ENCODE results near the gene GPR161. TPM values are rescaled to one million over a fixed set of nuclear protein-coding genes. Genes with fewer than 3 reads are reported as not detected.
A peak's percentile ranks its signal among the peaks of the same experiment; 100 is the strongest.

The GPR161 gene
- total and polyA plus RNA-seq, 2 donors = 13.6 to 20.5 TPM

DNA sequence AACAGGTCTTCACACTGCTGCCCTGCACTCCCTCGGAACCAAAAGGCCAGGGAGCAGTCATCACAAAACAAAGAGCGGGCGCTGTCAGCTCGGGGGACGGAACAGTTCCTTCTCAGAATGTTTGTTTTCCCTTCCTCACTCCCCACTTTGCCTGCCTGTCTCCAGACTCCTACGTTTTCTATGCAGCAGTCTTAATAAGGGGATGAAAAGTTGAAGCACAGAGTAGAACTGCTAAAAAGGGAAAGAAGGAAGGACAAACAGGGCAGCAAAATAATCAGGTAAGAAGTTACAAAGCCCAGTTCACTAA, 738 bp upstream of the GPR161 start:
- Histone ChIP-seq H3K36me3 (ENCODE audit: insufficient read depth) (no peaks in the 10 kb centered on the region), H3K27ac (ENCODE audit: low read depth) (peak overlapping the region; percentile 82), H3K4me1 (ENCODE audit: insufficient read depth) (no peaks in the 10 kb centered on the region), H3K4me3 (ENCODE audit: low read depth, low read length) (peak overlapping the region; percentile 67)
- DNase-seq (ENCODE audit: extremely low spot score) = no peak
- WGBS = 5% methylated on average over 6 of the region's 6 CpGs

DNA sequence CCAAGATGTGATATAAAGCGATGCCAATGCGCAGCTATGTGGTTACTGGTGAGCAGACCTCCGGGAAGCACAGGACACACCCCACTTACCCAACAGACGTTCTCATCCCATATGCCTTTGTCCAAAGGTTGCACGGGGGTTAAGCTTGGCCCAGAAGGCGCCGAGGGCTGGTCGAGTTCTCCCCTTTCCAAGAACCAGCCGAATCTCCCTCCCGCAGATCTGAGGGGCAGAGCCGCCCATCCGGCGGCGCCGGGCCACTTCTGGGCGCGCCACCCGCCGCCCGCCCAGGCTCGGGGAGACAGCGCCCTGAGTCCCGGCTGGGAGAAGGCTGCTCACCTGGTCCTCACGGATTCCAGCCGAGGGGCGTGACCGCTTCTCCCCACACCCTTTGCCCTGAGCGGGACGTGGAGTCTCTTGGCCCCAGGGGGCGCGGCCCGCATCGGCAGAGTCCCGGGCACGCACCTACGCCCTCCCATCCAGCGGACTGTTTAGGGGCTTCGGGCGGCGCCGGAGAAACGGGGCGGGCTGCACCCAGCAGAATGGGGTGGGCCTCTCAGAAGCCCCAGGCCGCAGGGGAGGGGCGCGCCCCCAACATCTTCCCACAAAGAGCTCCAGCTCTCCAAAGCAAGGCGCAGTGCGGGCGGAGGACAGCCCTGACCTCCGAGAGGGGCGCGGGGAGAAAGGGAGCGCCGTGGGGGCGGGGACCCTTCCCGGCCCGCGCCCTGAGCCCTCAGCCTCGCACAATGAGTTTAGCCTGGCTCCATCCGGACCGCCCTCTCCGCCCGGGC, 615 bp downstream of the GPR161 start:
- Histone ChIP-seq H3K4me3 (ENCODE audit: low read depth, low read length) (peak overlapping the region; percentile 67), H3K36me3 (ENCODE audit: insufficient read depth) (no peaks in the 10 kb centered on the region), H3K4me1 (ENCODE audit: insufficient read depth) (no peaks in the 10 kb centered on the region), H3K27ac (ENCODE audit: low read depth) (peak overlapping the region; percentile 54)
- no peak for DNase-seq (ENCODE audit: extremely low spot score)
- WGBS = under 1% methylated on average over 62 of the region's 63 CpGs

DNA sequence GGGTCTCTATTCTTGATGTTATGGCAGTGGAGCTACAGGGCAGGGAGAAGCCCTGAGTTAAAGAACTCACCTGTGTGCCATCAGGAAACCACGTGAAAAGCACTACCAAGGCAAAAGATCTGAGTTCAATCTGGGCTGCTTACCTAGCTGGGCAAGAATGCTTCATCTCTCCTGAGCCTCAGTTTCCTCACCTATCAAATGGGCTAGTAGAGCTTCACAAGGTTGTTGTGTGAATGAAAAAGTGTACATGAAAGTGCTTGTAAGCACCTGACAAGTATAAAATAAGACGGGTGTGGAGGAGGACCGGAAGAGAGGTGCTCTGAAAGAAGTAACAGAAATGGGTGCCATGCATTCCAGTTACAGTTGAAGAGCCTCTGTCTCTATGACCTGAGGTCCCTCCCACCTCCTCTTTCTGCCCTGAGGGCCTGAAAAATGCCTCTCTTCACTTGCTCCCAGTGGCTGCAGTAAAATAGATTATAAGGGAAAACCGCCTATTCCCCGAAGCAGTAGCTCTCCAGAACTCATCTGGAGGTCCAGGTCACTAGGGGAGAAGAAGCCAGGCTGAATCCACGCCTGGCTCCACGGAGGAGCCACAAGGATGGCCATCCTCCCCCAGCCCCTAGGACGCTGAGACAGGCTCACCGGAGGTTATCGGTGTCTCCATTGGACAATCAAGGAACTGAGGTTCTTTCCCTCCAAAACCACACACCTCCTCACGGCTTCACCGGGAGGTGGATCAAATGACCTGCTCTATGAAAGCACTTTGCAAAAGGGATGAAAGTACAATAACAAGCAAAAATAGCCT, 1.4 kb downstream of the GPR161 start:
- Histone ChIP-seq H3K4me1 (ENCODE audit: insufficient read depth) (no peaks in the 10 kb centered on the region), H3K36me3 (ENCODE audit: insufficient read depth) (no peaks in the 10 kb centered on the region), H3K4me3 (ENCODE audit: low read depth, low read length) (peak overlapping the region; percentile 67), H3K27ac (ENCODE audit: low read depth) (no peak overlapping the region)
- no peak for DNase-seq (ENCODE audit: extremely low spot score)
- WGBS = 32% methylated on average over 12 of the region's 12 CpGs

DNA sequence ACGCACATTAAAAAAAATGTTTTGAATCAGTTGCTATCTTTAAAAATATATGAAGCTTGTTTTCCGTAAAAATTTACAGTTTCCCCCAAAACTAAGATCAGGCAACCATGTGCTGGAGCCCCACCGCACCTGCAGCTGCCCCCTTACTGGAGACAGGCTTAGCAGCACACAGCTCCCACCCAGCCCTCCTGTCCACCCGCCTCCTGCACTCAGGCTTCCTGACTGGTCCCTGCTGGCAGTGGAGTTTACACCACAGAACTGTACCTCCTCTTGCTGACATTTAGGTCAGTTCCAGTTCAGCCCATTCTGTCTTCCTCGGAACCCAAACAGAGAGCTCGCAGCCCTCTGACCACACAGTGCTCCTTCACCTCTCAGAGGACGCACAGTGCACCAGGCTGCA, 2.1 kb downstream of the GPR161 start:
- no peak for DNase-seq (ENCODE audit: extremely low spot score)
- no peak overlapping the region for H3K27ac ChIP-seq (ENCODE audit: low read depth)
- 79% methylated on average over 7 of the region's 7 CpGs for WGBS
- no peaks in the 10 kb centered on the region for H3K4me1 ChIP-seq (ENCODE audit: insufficient read depth)
- no peak overlapping the region for H3K4me3 ChIP-seq (ENCODE audit: low read depth, low read length)
- no peaks in the 10 kb centered on the region for H3K36me3 ChIP-seq (ENCODE audit: insufficient read depth)

DNA sequence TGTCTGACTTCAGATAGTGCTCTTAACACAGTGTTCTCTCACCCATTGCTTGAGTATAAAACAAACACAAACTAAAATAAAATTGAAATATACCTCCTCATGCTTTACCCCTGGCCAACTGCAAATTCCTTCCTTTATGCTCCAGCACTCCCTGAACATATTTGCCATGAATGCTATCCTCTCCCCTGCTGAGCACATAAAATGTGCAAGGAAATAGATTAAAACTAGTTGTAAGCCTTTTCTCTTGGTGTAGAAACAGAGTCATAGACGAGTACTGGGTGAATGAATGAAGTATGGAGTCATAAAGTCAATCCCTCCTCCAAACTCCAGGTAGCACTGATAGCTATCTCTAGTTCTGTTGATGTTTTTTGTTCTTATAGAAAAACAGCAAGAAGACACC, 2.6 kb downstream of the GPR161 start:
- H3K4me1 ChIP-seq (ENCODE audit: insufficient read depth) = no peaks in the 10 kb centered on the region
- H3K27ac ChIP-seq (ENCODE audit: low read depth) = no peak overlapping the region
- WGBS = 59% methylated on average over 1 of the region's 1 CpG
- no peaks in the 10 kb centered on the region for H3K36me3 ChIP-seq (ENCODE audit: insufficient read depth)
- H3K4me3 ChIP-seq (ENCODE audit: low read depth, low read length) = no peak overlapping the region
- no peak for DNase-seq (ENCODE audit: extremely low spot score)

DNA sequence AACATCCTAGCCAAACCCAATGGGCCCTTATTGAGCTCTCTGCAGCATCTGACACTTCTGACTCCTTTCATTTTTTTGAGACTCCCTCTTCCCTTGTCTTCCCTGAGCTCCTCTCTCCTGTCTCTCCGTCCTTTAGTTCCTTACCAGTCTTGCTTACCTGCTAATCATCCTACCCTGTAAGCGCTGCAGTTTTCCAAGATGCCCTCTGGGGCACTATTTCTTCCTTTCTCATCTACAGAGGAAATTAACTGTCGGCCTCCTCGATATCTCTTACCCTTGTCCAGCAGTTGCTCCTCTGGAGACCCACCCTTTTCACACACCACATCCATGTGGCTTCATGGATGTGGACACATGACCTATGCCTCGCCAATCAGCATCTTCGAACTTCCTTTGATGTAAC, 6.8 kb downstream of the GPR161 start:
- no peaks in the 10 kb centered on the region for H3K36me3 ChIP-seq (ENCODE audit: insufficient read depth)
- H3K4me3 ChIP-seq (ENCODE audit: low read depth, low read length) = no peak overlapping the region
- no peak for DNase-seq (ENCODE audit: extremely low spot score)
- no peaks in the 10 kb centered on the region for H3K4me1 ChIP-seq (ENCODE audit: insufficient read depth)
- 94% methylated on average over 6 of the region's 6 CpGs for WGBS
- H3K27ac ChIP-seq (ENCODE audit: low read depth) = no peak overlapping the region

DNA sequence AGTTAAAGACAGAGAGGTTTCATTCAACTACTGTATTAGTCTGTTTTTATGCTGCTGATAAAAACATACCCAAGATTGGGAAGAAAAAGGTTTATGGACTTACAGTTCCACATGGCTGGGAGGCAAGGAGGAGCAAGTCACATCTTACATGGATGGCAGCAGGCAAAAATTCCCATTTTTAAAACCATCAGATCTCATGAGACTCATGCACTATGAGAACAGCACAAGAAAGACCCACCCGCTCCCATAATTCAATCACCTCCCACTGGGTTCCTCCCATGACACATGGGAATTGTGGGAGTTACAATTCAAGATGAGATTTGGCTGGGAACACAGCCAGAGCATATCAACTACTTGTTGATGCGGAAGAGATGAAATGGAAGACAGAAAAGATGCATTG, 9.2 kb downstream of the GPR161 start:
- WGBS = 94% methylated on average over 2 of the region's 2 CpGs
- no peak for DNase-seq (ENCODE audit: extremely low spot score)

DNA sequence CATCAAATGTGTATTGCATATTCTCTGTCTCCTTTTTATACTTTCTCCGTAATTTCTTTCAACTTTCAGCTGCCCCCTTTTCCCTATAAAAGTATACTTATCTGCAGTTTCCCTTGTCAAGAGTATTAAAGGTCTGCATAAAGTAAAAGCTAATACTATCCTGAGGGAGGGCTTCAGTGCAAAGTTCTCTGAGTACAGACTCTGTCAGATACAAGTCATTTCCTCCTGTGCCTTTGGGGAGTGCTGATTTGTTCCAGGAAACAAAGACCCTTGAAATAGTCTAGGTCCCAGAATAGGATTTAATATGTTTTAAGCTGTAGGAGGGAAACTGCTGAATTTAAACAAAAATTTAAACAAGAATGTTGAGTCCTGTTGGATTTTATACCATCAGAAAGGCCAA, 11.7 kb downstream of the GPR161 start:
- 81% methylated on average over 1 of the region's 1 CpG for WGBS
- no peak for DNase-seq (ENCODE audit: extremely low spot score)
- H3K36me3 ChIP-seq (ENCODE audit: insufficient read depth) = no peaks in the 10 kb centered on the region
- H3K4me1 ChIP-seq (ENCODE audit: insufficient read depth) = no peaks in the 10 kb centered on the region
- no peak overlapping the region for H3K27ac ChIP-seq (ENCODE audit: low read depth)
- H3K4me3 ChIP-seq (ENCODE audit: low read depth, low read length) = no peak overlapping the region

More for the DNA sequence above, 9.2 kb downstream of the GPR161 start:
- Histone ChIP-seq H3K4me1 (ENCODE audit: insufficient read depth) (no peaks in the 10 kb centered on the region), H3K36me3 (ENCODE audit: insufficient read depth) (no peaks in the 10 kb centered on the region), H3K4me3 (ENCODE audit: low read depth, low read length) (no peak overlapping the region), H3K27ac (ENCODE audit: low read depth) (no peak overlapping the region)

DNA sequence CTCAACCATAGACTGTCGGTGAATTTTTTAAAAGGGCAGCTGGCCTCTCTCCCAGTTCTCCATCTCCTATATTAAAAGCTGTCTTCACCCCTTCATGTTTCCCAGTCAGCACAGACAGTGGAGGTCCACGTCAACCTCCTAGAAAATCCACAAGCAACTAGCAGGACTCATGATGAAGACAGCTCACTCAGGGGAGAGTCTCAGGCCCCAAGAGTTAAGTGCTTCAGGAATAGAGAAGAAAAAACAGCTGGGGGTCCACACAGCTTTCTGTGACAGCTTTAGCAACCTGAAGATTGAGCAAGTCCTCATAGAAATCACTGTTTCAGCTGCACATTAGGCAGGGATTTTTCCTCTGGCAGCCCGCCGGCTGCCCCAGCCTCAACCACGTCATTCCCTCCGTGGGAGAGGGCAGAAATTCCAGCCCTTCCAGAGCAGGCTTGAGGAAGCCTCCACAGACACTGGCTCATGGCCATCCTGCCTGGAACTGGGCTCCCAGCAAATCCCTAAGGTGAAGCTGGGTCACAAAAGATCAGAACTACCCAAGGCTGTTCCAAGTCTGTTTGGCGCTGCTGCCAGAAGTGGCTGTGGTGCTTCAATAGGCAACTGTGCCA, 15.2 kb downstream of the GPR161 start:
- Histone ChIP-seq H3K27ac (ENCODE audit: low read depth) (no peak overlapping the region), H3K36me3 (ENCODE audit: insufficient read depth) (no peaks in the 10 kb centered on the region), H3K4me3 (ENCODE audit: low read depth, low read length) (no peak overlapping the region), H3K4me1 (ENCODE audit: insufficient read depth) (no peaks in the 10 kb centered on the region)
- DNase-seq (ENCODE audit: extremely low spot score) = no peak
- WGBS = 19% methylated on average over 7 of the region's 7 CpGs

DNA sequence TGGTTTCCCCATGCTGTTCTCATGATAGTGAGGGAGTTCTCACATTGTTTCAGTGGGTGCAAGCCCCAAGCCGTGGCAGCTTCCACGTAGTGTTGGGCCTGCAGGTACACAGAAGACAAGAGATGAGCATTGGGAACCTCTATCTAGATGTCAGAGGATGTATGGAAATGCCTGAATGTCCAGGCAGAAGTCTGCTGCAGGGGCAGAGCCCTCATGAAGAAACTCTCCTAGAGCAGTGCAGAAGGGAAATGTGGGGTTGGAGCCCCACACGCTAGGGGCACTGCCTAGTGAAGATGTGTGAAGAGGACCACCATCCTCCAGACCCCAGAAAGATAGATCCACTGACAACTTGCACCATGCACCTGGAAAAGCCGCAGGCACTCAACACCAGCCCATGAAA, 17.0 kb downstream of the GPR161 start:
- H3K4me1 ChIP-seq (ENCODE audit: insufficient read depth) = no peaks in the 10 kb centered on the region

DNA sequence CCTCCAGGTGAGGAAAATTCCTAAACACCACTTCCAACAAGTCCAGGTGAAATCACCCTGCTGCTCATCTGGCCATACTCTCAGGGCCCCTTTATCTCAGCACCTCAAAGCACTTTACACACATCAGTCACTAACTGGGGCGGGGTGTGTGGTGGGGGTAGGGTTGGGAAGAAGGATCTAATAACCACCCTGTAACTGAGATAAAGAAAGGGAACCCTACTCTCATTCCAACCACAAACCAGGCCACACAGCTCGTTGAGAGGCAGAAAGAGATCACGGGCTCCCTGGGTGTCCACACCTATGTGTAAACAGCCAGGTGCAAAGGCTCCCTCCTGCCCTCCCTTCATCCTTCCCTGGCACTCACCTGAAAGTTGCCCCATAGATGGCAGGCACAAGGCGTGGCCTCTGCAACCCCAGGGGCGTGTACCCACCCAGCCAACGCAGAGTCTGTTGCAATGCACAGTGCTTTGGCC, 20.4 kb downstream of the GPR161 start:
- H3K4me1 ChIP-seq (ENCODE audit: insufficient read depth) = no peaks in the 10 kb centered on the region
- no peak for DNase-seq (ENCODE audit: extremely low spot score)
- no peak overlapping the region for H3K27ac ChIP-seq (ENCODE audit: low read depth)
- H3K36me3 ChIP-seq (ENCODE audit: insufficient read depth) = no peaks in the 10 kb centered on the region
- H3K4me3 ChIP-seq (ENCODE audit: low read depth, low read length) = no peak overlapping the region
- 84% methylated on average over 6 of the region's 6 CpGs for WGBS

More for the DNA sequence above, 17.0 kb downstream of the GPR161 start:
- Histone ChIP-seq H3K4me3 (ENCODE audit: low read depth, low read length) (no peak overlapping the region), H3K27ac (ENCODE audit: low read depth) (no peak overlapping the region), H3K36me3 (ENCODE audit: insufficient read depth) (no peaks in the 10 kb centered on the region)
- DNase-seq (ENCODE audit: extremely low spot score) = no peak
- WGBS = 95% methylated on average over 4 of the region's 4 CpGs

DNA sequence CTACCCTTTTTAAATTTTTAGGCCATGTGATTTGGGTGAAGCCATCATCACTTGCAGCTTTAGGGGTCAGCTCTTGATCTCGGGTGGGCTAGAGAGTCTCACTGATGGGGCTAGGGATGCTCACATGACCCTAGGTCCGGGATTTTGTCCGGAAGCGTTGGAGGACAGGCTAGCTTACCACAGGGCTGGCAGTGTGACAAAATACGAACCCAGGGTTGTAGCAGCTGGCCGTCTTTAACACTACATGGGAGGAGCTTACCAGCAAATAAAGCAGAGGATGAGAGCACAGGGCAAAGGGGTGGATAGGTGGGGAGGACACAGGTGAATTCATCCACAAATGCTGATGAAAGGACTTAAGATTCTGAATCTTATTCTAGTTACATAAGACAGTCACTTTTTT, 21.9 kb downstream of the GPR161 start:
- 55% methylated on average over 6 of the region's 6 CpGs for WGBS
- DNase-seq (ENCODE audit: extremely low spot score) = no peak
- H3K27ac ChIP-seq (ENCODE audit: low read depth) = no peak overlapping the region
- no peak overlapping the region for H3K4me3 ChIP-seq (ENCODE audit: low read depth, low read length)
- H3K36me3 ChIP-seq (ENCODE audit: insufficient read depth) = no peaks in the 10 kb centered on the region
- no peaks in the 10 kb centered on the region for H3K4me1 ChIP-seq (ENCODE audit: insufficient read depth)

DNA sequence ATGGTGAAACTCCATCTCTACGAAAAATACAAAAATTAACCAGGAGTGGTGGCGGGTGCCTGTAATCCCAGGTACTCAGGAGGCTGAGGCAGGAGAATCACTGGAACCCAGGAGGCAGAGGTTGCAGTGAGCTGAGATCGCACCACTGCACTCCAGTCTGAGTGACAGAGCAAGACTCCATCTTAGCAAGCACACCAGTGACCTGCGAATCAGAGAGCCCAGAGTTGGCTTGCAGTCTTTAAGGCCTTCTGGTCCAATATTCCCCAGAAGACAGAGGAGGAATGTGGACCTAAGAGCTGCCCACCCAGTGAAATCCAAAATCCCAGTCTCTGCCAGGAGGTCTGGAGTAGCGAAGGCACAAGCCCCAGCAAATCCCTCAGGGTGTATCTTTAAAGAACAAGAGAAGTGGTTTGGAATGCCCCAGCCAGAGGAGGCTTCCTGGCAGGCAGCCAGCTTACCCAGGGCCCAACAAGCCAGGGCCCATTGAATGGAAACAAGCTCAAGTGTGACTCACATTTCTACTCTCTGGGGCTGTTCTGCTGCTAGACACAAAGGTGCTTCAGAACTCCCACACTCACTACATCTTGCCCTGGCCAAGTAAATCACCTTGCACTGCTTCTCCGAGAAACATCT, 23.9 kb downstream of the GPR161 start:
- no peaks in the 10 kb centered on the region for H3K36me3 ChIP-seq (ENCODE audit: insufficient read depth)
- no peaks in the 10 kb centered on the region for H3K4me1 ChIP-seq (ENCODE audit: insufficient read depth)
- WGBS = 87% methylated on average over 6 of the region's 6 CpGs
- DNase-seq (ENCODE audit: extremely low spot score) = peak; percentile 50
- H3K4me3 ChIP-seq (ENCODE audit: low read depth, low read length) = no peak overlapping the region
- H3K27ac ChIP-seq (ENCODE audit: low read depth) = no peak overlapping the region
